Measurements from ENCODE around the gene OR12D3.

DNA sequence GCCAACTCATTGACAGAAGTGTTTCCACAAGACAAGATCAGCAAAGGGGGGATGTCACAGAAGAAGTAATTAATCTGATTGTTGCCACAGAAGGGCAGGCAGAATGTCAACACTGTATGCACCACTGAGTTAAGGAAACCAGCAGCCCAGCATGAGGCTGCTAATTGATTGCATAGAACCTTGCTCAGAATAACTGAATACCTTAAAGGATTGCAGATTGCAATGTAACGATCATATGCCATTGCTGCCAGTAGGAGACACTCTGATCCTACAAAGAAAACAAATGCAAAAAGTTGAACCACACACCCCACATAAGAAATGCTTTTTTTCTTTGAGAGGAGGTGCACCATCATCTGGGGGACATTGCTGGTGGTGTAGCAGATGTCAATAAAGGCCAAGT is 19.5 kb downstream of the OR12D3 start:
- TF ChIP-seq, protein P1, sequence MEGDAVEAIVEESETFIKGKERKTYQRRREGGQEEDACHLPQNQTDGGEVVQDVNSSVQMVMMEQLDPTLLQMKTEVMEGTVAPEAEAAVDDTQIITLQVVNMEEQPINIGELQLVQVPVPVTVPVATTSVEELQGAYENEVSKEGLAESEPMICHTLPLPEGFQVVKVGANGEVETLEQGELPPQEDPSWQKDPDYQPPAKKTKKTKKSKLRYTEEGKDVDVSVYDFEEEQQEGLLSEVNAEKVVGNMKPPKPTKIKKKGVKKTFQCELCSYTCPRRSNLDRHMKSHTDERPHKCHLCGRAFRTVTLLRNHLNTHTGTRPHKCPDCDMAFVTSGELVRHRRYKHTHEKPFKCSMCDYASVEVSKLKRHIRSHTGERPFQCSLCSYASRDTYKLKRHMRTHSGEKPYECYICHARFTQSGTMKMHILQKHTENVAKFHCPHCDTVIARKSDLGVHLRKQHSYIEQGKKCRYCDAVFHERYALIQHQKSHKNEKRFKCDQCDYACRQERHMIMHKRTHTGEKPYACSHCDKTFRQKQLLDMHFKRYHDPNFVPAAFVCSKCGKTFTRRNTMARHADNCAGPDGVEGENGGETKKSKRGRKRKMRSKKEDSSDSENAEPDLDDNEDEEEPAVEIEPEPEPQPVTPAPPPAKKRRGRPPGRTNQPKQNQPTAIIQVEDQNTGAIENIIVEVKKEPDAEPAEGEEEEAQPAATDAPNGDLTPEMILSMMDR (optimal IDR thresholded peaks at IDR 0.05 in 1 of 3, IDR thresholded peaks at IDR 0.05 in 1 of 3, conservative IDR thresholded peaks at IDR 0.05 in 1 of 3; ENCODE audit: extremely low read depth in 1 of 3, insufficient read depth in 2 of 3, low read length in 3 of 3) = no peak
- TF ChIP-seq EZH2 (IDR thresholded peaks at IDR 0.05; ENCODE audit: low read length) = no peak
